CD4-positive, CD25-positive, alpha-beta regulatory T cell (primary cell): ENCODE measurements around the gene KLHL8. TPM values are rescaled to one million over a fixed set of nuclear protein-coding genes. Genes with fewer than 3 reads are reported as not detected.
"Not testable (repeated sequence)": the region's sequence is repeated elsewhere in the genome, so short reads cannot be mapped to it uniquely, and the experiment has no call there.

ENCODE experiments used
- ATAC-seq, 2 donors: fragments of 150-1000 bp; cut with Tn5 transposase; one replicate each; pipeline ENCODE4 v1.10.0; 2021; ENCODE audit warnings: low read depth in 2 of 2, moderate number of reproducible peaks in 2 of 2, moderate library complexity in 1 of 2
- DNase-seq, 3 donors: peaks; one replicate each; pipeline versions ENCODE4 v3.0.0 to v3.0.0-alpha.2; 2012 to 2022; ENCODE audit warnings: mixed read lengths in 1 of 3
- H3K27ac ChIP-seq: one replicate; pipeline ENCODE4 v1.7.0; 2013; ENCODE audit warnings: mild to moderate bottlenecking, low read length; ENCODE audit not compliant: insufficient read depth, poor library complexity, severe bottlenecking
- H3K27me3 ChIP-seq: one replicate; pipeline ENCODE4 v1.7.0; 2013; ENCODE audit warnings: low read length; ENCODE audit not compliant: control insufficient read depth, insufficient read depth
- H3K36me3 ChIP-seq: one replicate; pipeline ENCODE4 v1.7.0; 2013; ENCODE audit warnings: mild to moderate bottlenecking, low read length, moderate library complexity; ENCODE audit not compliant: control insufficient read depth, insufficient read depth
- H3K4me1 ChIP-seq: 2 replicates; pipeline ENCODE4 v1.7.0; 2013; ENCODE audit warnings: mild to moderate bottlenecking, low read length; ENCODE audit not compliant: insufficient read depth, control insufficient read depth, poor library complexity, severe bottlenecking
- H3K4me3 ChIP-seq: one replicate; pipeline ENCODE4 v1.7.0; 2013; ENCODE audit warnings: low read depth, mild to moderate bottlenecking, low read length, moderate library complexity
- H3K9me3 ChIP-seq, 2 experiments: 1 replicate in 1 of 2; 2 replicates in 1 of 2; pipeline ENCODE4 v1.7.0; 2013; ENCODE audit warnings: low read length in 2 of 2, mild to moderate bottlenecking in 1 of 2, moderate library complexity in 1 of 2; ENCODE audit not compliant: control insufficient read depth in 2 of 2
- H3K27ac Mint-ChIP-seq, 3 donors: one replicate each; pipeline ENCODE4 v1.8.0; 2020 to 2022; ENCODE audit warnings: mild to moderate bottlenecking in 3 of 3, mixed read lengths in 3 of 3, moderate library complexity in 2 of 3
- H3K27me3 Mint-ChIP-seq: one replicate; pipeline ENCODE4 v1.8.0; 2022; ENCODE audit warnings: mild to moderate bottlenecking, mixed read lengths
- H3K36me3 Mint-ChIP-seq: one replicate; pipeline ENCODE4 v1.8.0; 2020; ENCODE audit warnings: mixed read lengths
- H3K4me1 Mint-ChIP-seq, 4 donors: one replicate each; pipeline ENCODE4 v1.8.0; 2020 to 2022; ENCODE audit warnings: mixed read lengths in 4 of 4, mild to moderate bottlenecking in 1 of 4
- H3K4me3 Mint-ChIP-seq, 4 donors: one replicate each; pipeline ENCODE4 v1.8.0; 2020 to 2022; ENCODE audit warnings: mild to moderate bottlenecking in 4 of 4, mixed read lengths in 4 of 4, moderate library complexity in 3 of 4
- H3K9me3 Mint-ChIP-seq, 7 donors: one replicate each; pipeline ENCODE4 v1.8.0; 2020 to 2022; ENCODE audit warnings: mixed read lengths in 7 of 7, mild to moderate bottlenecking in 3 of 7, moderate library complexity in 2 of 7
- polyA plus RNA-seq, 4 donors: library from polyadenylated mRNA; unstranded; fragments of 300-500 nt; fragmentation: Illumina TruSeq; gene quantifications; one replicate each; pipeline ENCODE4 v1.2.3, GENCODE V29; 2021
- total RNA-seq: library from RNA; stranded (reverse); gene quantifications from one replicate; pipeline ENCODE4 v1.2.3, GENCODE V29; 2022

KLHL8 gene
- total and polyA plus RNA-seq, 5 donors from 2014 or later = 5.7 to 11.1 (median 9.1) TPM

DNA sequence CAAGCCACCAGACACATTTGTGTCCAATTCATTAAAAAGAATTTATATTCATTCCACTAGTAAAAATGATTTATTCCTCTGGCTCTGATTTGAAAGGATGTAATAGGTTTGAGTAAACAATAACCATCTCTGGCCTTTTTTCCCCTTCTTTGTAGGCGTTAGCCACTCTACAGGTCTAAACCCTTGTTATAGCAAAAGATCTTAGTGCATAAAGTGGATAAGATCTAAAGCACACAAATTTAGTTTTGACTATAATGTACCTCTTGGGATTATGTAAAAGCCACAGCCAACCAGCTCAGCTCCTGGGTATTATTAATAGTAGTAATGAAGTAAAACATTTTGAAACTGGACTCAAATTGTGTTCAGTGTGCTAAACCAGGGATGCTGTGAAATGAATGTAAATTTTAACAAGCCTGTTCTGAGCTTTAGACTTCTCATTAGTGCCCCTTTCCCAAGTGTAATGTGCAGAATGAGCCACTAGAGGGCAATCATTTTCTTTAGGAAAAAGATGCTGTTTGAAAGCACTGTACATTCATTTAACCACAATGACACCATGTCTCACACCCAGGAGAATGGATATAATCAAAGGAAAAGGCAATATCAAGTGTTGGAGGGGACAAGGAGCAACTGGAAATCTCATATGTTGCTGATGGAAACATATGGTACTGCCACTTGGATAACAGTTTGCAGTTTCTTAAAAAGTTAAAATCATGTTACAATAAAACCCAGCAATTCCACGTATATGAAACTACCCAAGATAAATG lies 69.7 kb downstream of the KLHL8 start:
- Histone ChIP-seq H3K27me3 (no peaks in the 10 kb centered on the region), H3K9me3 (no peaks in the 10 kb centered on the region), H3K4me1 (no peaks in the 10 kb centered on the region), H3K4me3 (no peak overlapping the region), H3K36me3 (no peaks in the 10 kb centered on the region), H3K27ac (no peak overlapping the region)
- peak; percentile 24 to 70 (median 53) for DNase-seq
- no peak overlapping the region for H3K4me3 Mint-ChIP-seq
- no peaks in the 10 kb centered on the region for H3K9me3 Mint-ChIP-seq
- H3K36me3 Mint-ChIP-seq = no peaks in the 10 kb centered on the region
- no peak overlapping the region for H3K27ac Mint-ChIP-seq
- peak; percentile 68 to 71 for ATAC-seq
- no peaks in the 10 kb centered on the region for H3K4me1 Mint-ChIP-seq
- no peaks in the 10 kb centered on the region for H3K27me3 Mint-ChIP-seq

DNA sequence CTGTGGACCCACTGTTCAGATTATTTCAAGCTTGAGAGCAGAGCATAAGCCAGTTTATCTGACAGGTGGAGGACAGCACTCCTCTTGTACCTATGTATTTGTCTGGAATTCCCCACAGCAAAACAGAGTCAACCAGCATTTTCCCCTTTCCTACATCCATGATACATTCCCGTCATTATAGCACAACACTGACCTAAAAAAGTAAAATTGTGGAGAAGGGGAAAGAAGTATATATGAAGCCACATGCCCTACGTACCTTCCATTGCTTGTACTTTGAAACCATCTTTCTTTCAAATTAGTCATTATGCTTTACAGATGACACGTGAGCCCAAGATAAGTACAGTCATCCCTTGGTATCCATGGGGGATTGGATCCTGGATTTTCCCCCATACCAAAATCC lies 73.3 kb downstream of the KLHL8 start:
- H3K27ac Mint-ChIP-seq = peak overlapping the region in 1 of 3 donors; percentile 27

DNA sequence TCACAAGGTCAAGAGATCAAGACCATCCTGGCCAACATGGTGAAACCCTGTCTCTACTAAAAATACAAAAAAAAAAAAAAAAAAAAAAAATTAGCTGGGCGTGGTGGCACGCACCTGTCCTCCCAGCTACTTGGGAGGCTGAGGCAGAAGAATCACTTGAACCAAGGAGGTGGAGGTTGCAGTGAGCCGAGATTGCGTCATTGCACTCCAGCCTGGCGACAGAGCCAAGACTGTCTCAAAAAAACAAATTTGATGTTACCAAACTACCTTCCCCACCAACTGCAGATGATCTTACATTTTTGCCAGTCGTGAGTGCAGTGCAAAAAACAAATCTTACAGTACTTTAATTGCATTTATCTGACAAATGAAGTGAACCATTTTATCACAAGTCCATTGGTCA lies 74.5 kb downstream of the KLHL8 start:
- H3K4me3 Mint-ChIP-seq, H3K4me3 ChIP-seq, ATAC-seq, H3K4me1 Mint-ChIP-seq, H3K9me3 ChIP-seq, H3K9me3 Mint-ChIP-seq, H3K36me3 ChIP-seq, DNase-seq, H3K27me3 Mint-ChIP-seq, H3K27me3 ChIP-seq, H3K4me1 ChIP-seq, H3K27ac ChIP-seq, H3K27ac Mint-ChIP-seq: not testable (repeated sequence)
- peaks cover 27% of the 10 kb centered on the region for H3K36me3 Mint-ChIP-seq

More for the DNA sequence above, 73.3 kb downstream of the KLHL8 start:
- H3K36me3 ChIP-seq = no peaks in the 10 kb centered on the region
- Mint-ChIP-seq H3K4me1 (no peaks in the 10 kb centered on the region), H3K36me3 (peaks cover 17% of the 10 kb centered on the region), H3K27me3 (no peaks in the 10 kb centered on the region), H3K4me3 (no peak overlapping the region), H3K9me3 (no peaks in the 10 kb centered on the region)
- H3K9me3 ChIP-seq = no peaks in the 10 kb centered on the region
- DNase-seq (no peak), ATAC-seq (no peak)
- no peak overlapping the region for H3K27ac ChIP-seq
- H3K27me3 ChIP-seq = no peaks in the 10 kb centered on the region
- H3K4me1 ChIP-seq = no peaks in the 10 kb centered on the region
- H3K4me3 ChIP-seq = no peak overlapping the region

DNA sequence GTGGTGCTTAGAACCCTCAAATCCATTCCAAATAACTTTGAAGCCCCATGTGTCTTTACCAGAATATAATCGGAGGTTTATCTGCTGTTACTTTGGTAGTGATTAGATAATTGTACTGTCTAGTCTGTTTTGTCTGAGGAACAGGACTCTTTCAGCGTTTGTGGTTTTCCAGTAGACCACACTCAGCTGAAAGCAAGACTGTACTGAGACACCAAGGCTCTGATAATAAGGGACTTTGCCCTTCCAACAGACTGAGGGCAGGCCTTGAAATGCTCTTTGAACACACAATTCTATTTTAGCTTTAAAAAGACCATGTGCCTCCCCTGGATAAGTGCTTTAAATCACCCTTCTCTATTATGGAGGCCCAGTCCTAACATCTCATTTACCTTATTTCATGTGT lies 76.1 kb downstream of the KLHL8 start:
- Histone ChIP-seq H3K27ac (no peak overlapping the region), H3K4me1 (no peaks in the 10 kb centered on the region), H3K27me3 (no peaks in the 10 kb centered on the region), H3K36me3 (peaks cover 8% of the 10 kb centered on the region), H3K9me3 (no peaks in the 10 kb centered on the region), H3K4me3 (no peak overlapping the region)
- peak in 1 of 3 donors; percentile 9 for DNase-seq
- peak in 1 of 2 donors; percentile 10 for ATAC-seq
- peak overlapping the region in 1 of 3 donors; percentile 21 for H3K27ac Mint-ChIP-seq
- H3K27me3 Mint-ChIP-seq = no peaks in the 10 kb centered on the region
- H3K4me1 Mint-ChIP-seq = no peaks in the 10 kb centered on the region
- no peaks in the 10 kb centered on the region for H3K9me3 Mint-ChIP-seq
- H3K36me3 Mint-ChIP-seq = peaks cover 36% of the 10 kb centered on the region
- no peak overlapping the region for H3K4me3 Mint-ChIP-seq

DNA sequence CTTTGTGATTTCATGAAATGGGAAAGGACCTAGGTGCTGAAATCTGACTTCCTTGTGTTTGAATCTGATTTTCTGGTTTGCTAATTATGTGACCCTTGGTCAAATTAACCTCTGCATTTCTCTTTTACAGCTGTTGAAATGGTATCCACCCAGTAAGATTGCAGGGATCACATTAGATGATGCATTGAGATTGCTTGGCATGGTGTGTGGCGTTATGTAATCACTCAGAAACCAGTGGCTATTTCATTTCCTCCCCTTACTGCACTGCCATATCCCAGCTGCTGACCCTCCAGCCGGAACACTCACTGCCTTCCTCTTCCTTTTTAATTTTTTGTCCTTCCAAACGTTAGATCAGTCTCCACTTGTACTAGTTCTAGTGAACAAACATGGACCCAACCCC lies 79.0 kb downstream of the KLHL8 start:
- ATAC-seq (no peak), DNase-seq (no peak)
- Mint-ChIP-seq H3K4me1 (peaks cover 0 to 12% (median 2%) of the 10 kb centered on the region in 4 donors), H3K27ac (peak overlapping the region in 1 of 3 donors; percentile 74), H3K4me3 (no peak overlapping the region), H3K9me3 (no peaks in the 10 kb centered on the region), H3K27me3 (no peaks in the 10 kb centered on the region), H3K36me3 (peaks cover 51% of the 10 kb centered on the region)
- no peaks in the 10 kb centered on the region for H3K4me1 ChIP-seq
- H3K4me3 ChIP-seq = no peak overlapping the region
- H3K27me3 ChIP-seq = no peaks in the 10 kb centered on the region
- peaks cover 28% of the 10 kb centered on the region for H3K36me3 ChIP-seq
- H3K27ac ChIP-seq = no peak overlapping the region
- no peaks in the 10 kb centered on the region for H3K9me3 ChIP-seq

DNA sequence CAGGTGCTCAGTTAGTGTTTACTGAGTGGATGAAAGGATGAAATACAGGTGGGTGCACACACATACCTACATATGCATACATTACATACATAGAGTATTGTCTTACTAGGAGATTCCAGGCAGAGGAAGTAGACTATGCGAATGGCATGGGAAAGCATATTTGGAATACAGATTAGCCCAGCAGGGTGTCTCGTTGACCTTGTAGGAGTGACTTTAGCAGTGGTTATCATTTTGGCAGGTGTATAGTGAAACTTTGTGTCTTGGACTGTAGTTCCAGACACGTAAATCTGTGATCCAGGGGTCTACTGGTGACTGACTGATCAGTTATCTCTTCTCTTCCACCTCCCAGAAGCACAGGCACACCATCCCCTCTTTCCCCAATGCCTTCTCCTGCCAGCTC lies 86.3 kb downstream of the KLHL8 start:
- no peak for ATAC-seq
- Mint-ChIP-seq H3K4me3 (no peak overlapping the region), H3K27ac (peak overlapping the region in 2 of 3 donors; percentile 3 to 34), H3K4me1 (peaks cover 0 to 12% (median 4%) of the 10 kb centered on the region in 4 donors), H3K27me3 (no peaks in the 10 kb centered on the region), H3K36me3 (peaks cover 63% of the 10 kb centered on the region), H3K9me3 (no peaks in the 10 kb centered on the region)
- Histone ChIP-seq H3K9me3 (no peaks in the 10 kb centered on the region), H3K36me3 (peaks cover 91% of the 10 kb centered on the region), H3K4me3 (no peak overlapping the region), H3K4me1 (no peaks in the 10 kb centered on the region), H3K27ac (no peak overlapping the region), H3K27me3 (no peaks in the 10 kb centered on the region)
- DNase-seq = no peak

DNA sequence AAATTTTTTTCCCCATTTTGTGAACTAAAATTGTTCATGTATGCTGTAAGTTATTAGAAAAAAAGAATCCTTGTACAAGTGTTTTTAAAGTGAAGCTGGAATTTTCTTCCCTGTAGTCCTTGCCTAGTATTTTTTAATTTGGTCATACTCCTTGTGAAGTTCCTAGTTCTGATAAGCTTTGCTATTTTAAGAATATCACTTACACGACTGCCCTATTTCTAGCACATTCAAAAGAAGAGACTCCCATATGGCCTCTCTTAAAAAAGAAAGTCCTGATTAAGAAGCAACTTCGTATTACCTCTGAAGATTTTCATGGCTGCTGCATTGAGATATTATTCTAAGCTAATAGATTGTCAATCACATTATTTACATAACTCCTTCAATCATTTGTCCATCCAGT lies 87.2 kb downstream of the KLHL8 start:
- Mint-ChIP-seq H3K27me3 (no peaks in the 10 kb centered on the region), H3K27ac (no peak overlapping the region)
- H3K27ac ChIP-seq = no peak overlapping the region

DNA sequence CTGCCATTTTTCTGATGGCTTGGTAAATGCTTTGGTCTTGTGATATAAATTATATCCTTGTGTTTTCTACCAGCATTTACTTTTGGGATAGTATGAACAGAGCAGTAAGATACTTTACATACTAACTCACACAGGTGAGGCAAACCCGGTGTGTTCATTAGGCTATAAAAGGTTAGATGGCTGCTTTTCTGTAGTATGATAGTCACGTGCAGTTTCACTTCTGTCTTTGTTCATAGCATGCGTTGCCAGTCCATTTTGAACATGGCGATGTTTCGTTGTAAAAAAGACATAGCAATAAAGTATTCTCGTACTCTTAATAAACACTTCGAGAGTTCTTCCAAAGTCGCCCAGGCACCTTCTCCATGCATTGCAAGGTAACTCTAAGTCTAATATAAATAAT lies 88.4 kb downstream of the KLHL8 start:
- Mint-ChIP-seq H3K9me3 (no peaks in the 10 kb centered on the region), H3K4me1 (peaks cover 0 to 5% (median 0%) of the 10 kb centered on the region in 4 donors), H3K27me3 (no peaks in the 10 kb centered on the region), H3K4me3 (no peak overlapping the region), H3K36me3 (peaks cover 69% of the 10 kb centered on the region), H3K27ac (no peak overlapping the region)
- H3K36me3 ChIP-seq = peaks cover 94% of the 10 kb centered on the region
- no peak overlapping the region for H3K4me3 ChIP-seq
- H3K9me3 ChIP-seq = no peaks in the 10 kb centered on the region
- H3K27me3 ChIP-seq = no peaks in the 10 kb centered on the region
- DNase-seq (no peak), ATAC-seq (no peak)
- no peaks in the 10 kb centered on the region for H3K4me1 ChIP-seq
- H3K27ac ChIP-seq = no peak overlapping the region

More for the DNA sequence above, 87.2 kb downstream of the KLHL8 start:
- H3K4me3 ChIP-seq = no peak overlapping the region
- no peaks in the 10 kb centered on the region for H3K4me1 ChIP-seq
- H3K9me3 ChIP-seq = no peaks in the 10 kb centered on the region
- no peak overlapping the region for H3K4me3 Mint-ChIP-seq
- no peak for ATAC-seq
- peaks cover 94% of the 10 kb centered on the region for H3K36me3 ChIP-seq
- H3K36me3 Mint-ChIP-seq = peaks cover 70% of the 10 kb centered on the region
- no peaks in the 10 kb centered on the region for H3K9me3 Mint-ChIP-seq
- DNase-seq = no peak
- no peaks in the 10 kb centered on the region for H3K27me3 ChIP-seq
- H3K4me1 Mint-ChIP-seq = peaks cover 0 to 5% (median 2%) of the 10 kb centered on the region in 4 donors
